PC-3 (cell line): ENCODE results near the gene ACLY.

Source experiments
- EZH2 ChIP-seq: fragments of 300-600 bp; sonication (generic); IDR thresholded peaks from one replicate; pipeline ENCODE4 v1.6.1; 2017; ENCODE audit warnings: antibody characterized with exemption, mild to moderate bottlenecking, low read length; ENCODE audit not compliant: unreplicated experiment
- EZH2phosphoT487 ChIP-seq: fragments of 300-600 bp; sonication (generic); IDR thresholded peaks from 2 replicates; pipeline ENCODE4 v1.6.1; 2018; ENCODE audit warnings: mild to moderate bottlenecking, antibody characterized with exemption, low read length, borderline replicate concordance
- TF ChIP-seq, protein P1 (sequence below): fragments of 300-600 bp; sonication (generic); conservative IDR thresholded peaks from 2 replicates; pipeline ENCODE4 v1.5.1; 2017; ENCODE audit warnings: antibody characterized with exemption, low read depth, mild to moderate bottlenecking, low read length

DNA sequence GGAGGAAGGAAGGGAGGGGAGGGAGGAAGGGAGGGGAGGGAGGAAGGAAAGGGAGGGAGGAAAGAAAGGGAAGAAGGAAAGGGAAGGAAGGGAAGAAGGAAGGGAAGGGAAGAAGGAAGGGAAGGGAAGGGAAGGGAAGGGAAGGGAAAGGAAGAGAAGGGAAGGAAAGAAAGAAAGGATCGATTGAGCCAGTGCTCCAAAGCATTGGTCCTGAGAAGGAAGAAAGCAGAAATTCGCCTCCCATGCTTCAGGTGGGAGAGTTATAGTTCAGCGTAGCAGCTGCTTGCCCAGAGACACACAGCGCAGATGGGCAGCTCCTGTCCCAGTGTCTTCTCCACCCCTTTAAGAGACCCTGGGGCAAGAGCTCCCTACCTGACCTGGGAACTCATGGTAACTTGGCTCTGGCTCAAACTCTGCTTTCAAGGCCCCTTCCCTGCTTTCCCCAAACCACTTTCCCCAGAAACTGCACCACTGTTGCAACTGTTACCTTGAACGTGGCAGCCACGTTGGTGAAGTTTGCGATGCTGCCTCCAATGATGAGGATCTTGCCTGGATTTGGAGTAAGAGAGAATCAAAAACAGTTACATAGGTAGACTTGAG, 14.4 kb downstream of the ACLY start:
- TF ChIP-seq, protein P1, sequence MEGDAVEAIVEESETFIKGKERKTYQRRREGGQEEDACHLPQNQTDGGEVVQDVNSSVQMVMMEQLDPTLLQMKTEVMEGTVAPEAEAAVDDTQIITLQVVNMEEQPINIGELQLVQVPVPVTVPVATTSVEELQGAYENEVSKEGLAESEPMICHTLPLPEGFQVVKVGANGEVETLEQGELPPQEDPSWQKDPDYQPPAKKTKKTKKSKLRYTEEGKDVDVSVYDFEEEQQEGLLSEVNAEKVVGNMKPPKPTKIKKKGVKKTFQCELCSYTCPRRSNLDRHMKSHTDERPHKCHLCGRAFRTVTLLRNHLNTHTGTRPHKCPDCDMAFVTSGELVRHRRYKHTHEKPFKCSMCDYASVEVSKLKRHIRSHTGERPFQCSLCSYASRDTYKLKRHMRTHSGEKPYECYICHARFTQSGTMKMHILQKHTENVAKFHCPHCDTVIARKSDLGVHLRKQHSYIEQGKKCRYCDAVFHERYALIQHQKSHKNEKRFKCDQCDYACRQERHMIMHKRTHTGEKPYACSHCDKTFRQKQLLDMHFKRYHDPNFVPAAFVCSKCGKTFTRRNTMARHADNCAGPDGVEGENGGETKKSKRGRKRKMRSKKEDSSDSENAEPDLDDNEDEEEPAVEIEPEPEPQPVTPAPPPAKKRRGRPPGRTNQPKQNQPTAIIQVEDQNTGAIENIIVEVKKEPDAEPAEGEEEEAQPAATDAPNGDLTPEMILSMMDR, result no peak
- no peak for TF ChIP-seq EZH2
- TF ChIP-seq EZH2phosphoT487, result no peak
